Uterus (tissue), 4 donors: ENCODE data around the gene SNAPC2. TPM values are rescaled to one million over a fixed set of nuclear protein-coding genes. Genes with fewer than 3 reads are reported as not detected.

ENCODE experiments used
- DNase-seq, 2 donors: peaks; one replicate each; pipeline ENCODE4 v3.0.0-alpha.2; 2019 to 2020
- H3K27ac ChIP-seq, 2 donors: fragments of 200-600 bp; sonication (generic); 1 replicate in 1 of 2; 2 replicates in 1 of 2; pipeline ENCODE4 v1.5.1; 2016 to 2018
- H3K27me3 ChIP-seq, 2 donors: fragments of 200-600 bp; sonication (generic); one replicate each; pipeline ENCODE4 v1.5.1; 2018 to 2019; ENCODE audit warnings: control low read depth in 1 of 2
- H3K36me3 ChIP-seq, 2 donors: fragments of 200-600 bp; sonication (generic); one replicate each; pipeline ENCODE4 v1.5.1; 2019; ENCODE audit warnings: control low read depth in 1 of 2
- H3K4me1 ChIP-seq, 2 donors: fragments of 200-600 bp; sonication (generic); one replicate each; pipeline ENCODE4 v1.5.1; 2018 to 2019; ENCODE audit warnings: control low read depth in 1 of 2
- H3K4me3 ChIP-seq, 2 donors: fragments of 200-600 bp; sonication (generic); 1 replicate in 1 of 2; 2 replicates in 1 of 2; pipeline ENCODE4 v1.5.1; 2018 to 2019; ENCODE audit warnings: mild to moderate bottlenecking in 1 of 2
- H3K9me3 ChIP-seq, 2 donors: fragments of 200-600 bp; sonication (generic); one replicate each; pipeline ENCODE4 v1.5.1; 2019; ENCODE audit warnings: control low read depth in 1 of 2
- CTCF ChIP-seq, 4 experiments: fragments of 200-600 bp in 2 of 4; fragments of 450-650 bp in 2 of 4; sonication (generic) in 2 of 4; IDR thresholded peaks; one replicate each; pipeline ENCODE4 v1.5.1; 2016 to 2019; ENCODE audit warnings: antibody characterized with exemption in 4 of 4, mild to moderate bottlenecking in 2 of 4, moderate library complexity in 1 of 4
- POLR2A ChIP-seq, 2 donors: fragments of 450-650 bp; IDR thresholded peaks; one replicate each; pipeline ENCODE4 v1.6.1; 2016; ENCODE audit warnings: antibody characterized with exemption in 2 of 2, mild to moderate bottlenecking in 1 of 2, moderate library complexity in 1 of 2
- intact Hi-C: fragments of 100-400 bp; cut with DNase I; formaldehyde crosslinking; loops from one replicate; pipeline ENCODE4 v1.15.1; 2023; ENCODE audit warnings: low total_unique reads
- total RNA-seq, 4 donors: library from RNA; depleted of rRNA in 3 of 4; stranded (reverse); fragments of >200 nt in 3 of 4; gene quantifications; one replicate each; pipeline versions ENCODE4 v1.1.0 to v1.2.4, GENCODE V29; 2014 to 2023
- donor health status: DM: yes; HTN: yes; CAD: no.

SNAPC2 gene
- total RNA-seq, 4 donors from 2014 or later, result 11.8 to 66.8 (median 19.0) TPM

GRCh38 chr19:7908742-7909461, 11.2 kb upstream of the SNAPC2 start:
- no peaks in the 10 kb centered on the region for H3K27me3 ChIP-seq
- H3K27ac ChIP-seq, result no peak overlapping the region
- H3K4me3 ChIP-seq, result no peak overlapping the region
- no peaks in the 10 kb centered on the region for H3K9me3 ChIP-seq
- no peaks in the 10 kb centered on the region for H3K36me3 ChIP-seq
- peaks cover 10% of the 10 kb centered on the region in 2 donors for H3K4me1 ChIP-seq
- TF ChIP-seq POLR2A (IDR thresholded peaks at IDR 0.05) (no peak), CTCF (IDR thresholded peaks at IDR 0.05) (no peak)
- DNase-seq, result peak in 1 of 2 donors; percentile 12
- intact Hi-C loops, result no loop called here

GRCh38 chr19:7909471-7910067, 10.6 kb upstream of the SNAPC2 start:
- intact Hi-C loops, result no loop called here
- no peaks in the 10 kb centered on the region for H3K9me3 ChIP-seq
- H3K36me3 ChIP-seq, result no peaks in the 10 kb centered on the region
- TF ChIP-seq CTCF (IDR thresholded peaks at IDR 0.05), result no peak
- TF ChIP-seq POLR2A (IDR thresholded peaks at IDR 0.05), result no peak
- DNase-seq, result peak in 1 of 2 donors; percentile 9
- no peak overlapping the region for H3K4me3 ChIP-seq
- no peaks in the 10 kb centered on the region for H3K27me3 ChIP-seq
- no peak overlapping the region for H3K27ac ChIP-seq
- H3K4me1 ChIP-seq, result peaks cover 9 to 10% of the 10 kb centered on the region in 2 donors

- no peaks in the 10 kb centered on the region for H3K36me3 ChIP-seq
Measured at GRCh38 chr19:7910321-7911161, 9.6 kb upstream of the SNAPC2 start.

GRCh38 chr19:7911508-7912143, 8.5 kb upstream of the SNAPC2 start:
- H3K27me3 ChIP-seq, result peaks cover 5 to 6% of the 10 kb centered on the region in 2 donors
- no peak for DNase-seq

More at GRCh38 chr19:7910321-7911161, 9.6 kb upstream of the SNAPC2 start:
- H3K27me3 ChIP-seq, result peaks cover 0 to under 1% of the 10 kb centered on the region in 2 donors
- no peak overlapping the region for H3K27ac ChIP-seq
- DNase-seq, result peak in 1 of 2 donors; percentile 17
- intact Hi-C loops, result no loop called here
- no peak overlapping the region for H3K4me3 ChIP-seq
- peaks cover under 1% of the 10 kb centered on the region in 2 donors for H3K4me1 ChIP-seq
- no peaks in the 10 kb centered on the region for H3K9me3 ChIP-seq
- TF ChIP-seq POLR2A (IDR thresholded peaks at IDR 0.05), result no peak
- no peak for TF ChIP-seq CTCF (IDR thresholded peaks at IDR 0.05)

More at GRCh38 chr19:7911508-7912143, 8.5 kb upstream of the SNAPC2 start:
- Histone ChIP-seq H3K9me3 (no peaks in the 10 kb centered on the region), H3K4me3 (no peak overlapping the region), H3K4me1 (peaks cover 0 to 11% of the 10 kb centered on the region in 2 donors), H3K27ac (no peak overlapping the region), H3K36me3 (no peaks in the 10 kb centered on the region)
- intact Hi-C loops, result no loop called here
- no peak for TF ChIP-seq POLR2A (IDR thresholded peaks at IDR 0.05)
- no peak for TF ChIP-seq CTCF (IDR thresholded peaks at IDR 0.05)
